Stimulated activated CD4-positive, alpha-beta T cell treated with anti-CD3 and anti-CD28 coated beads, Interleukin-2, amount 100 ng/mL, for 24 hours (primary cell): Measurements from ENCODE around the gene POP4.
"Not testable (repeated sequence)": the region's sequence is repeated elsewhere in the genome, so short reads cannot be mapped to it uniquely, and the experiment has no call there.

Source experiments
- DNase-seq, 2 donors: peaks; one replicate each; pipeline ENCODE4 v3.0.0-alpha.2; 2020

Gene POP4

GRCh38 chr19:29605653-29606419, at the start of gene POP4:
Gene POP4, plus strand, starts transcription at chr19:29606283. Its CDS starts 36 bp downstream, at chr19:29606319.
- DNase-seq = peak; percentile 98 to 99

- not testable (repeated sequence) for DNase-seq
These were observed 47.0 kb upstream of the POP4 start for GRCh38 chr19:29559110-29559509.

GRCh38 chr19:29559743-29560142, 46.3 kb upstream of the POP4 start:
- no peak for DNase-seq

GRCh38 chr19:29560313-29561075, 45.6 kb upstream of the POP4 start:
- DNase-seq = no peak

GRCh38 chr19:29561601-29562000, 44.5 kb upstream of the POP4 start:
- no peak for DNase-seq

GRCh38 chr19:29562299-29563297, 43.5 kb upstream of the POP4 start:
- no peak for DNase-seq

GRCh38 chr19:29563486-29564101, 42.5 kb upstream of the POP4 start:
- DNase-seq = no peak

- DNase-seq = no peak
These were observed 41.5 kb upstream of the POP4 start for GRCh38 chr19:29564574-29565005.

GRCh38 chr19:29565171-29565570, 40.9 kb upstream of the POP4 start:
- no peak for DNase-seq

GRCh38 chr19:29566496-29567054, 39.5 kb upstream of the POP4 start:
- DNase-seq = no peak

- no peak for DNase-seq
These were observed 38.6 kb upstream of the POP4 start for GRCh38 chr19:29567366-29567915.

GRCh38 chr19:29568036-29569025, 37.8 kb upstream of the POP4 start:
- DNase-seq = no peak

- DNase-seq = no peak
These were observed 36.8 kb upstream of the POP4 start for GRCh38 chr19:29569038-29569911.

GRCh38 chr19:29571181-29571580, 34.9 kb upstream of the POP4 start:
- DNase-seq = no peak

- no peak for DNase-seq
These were observed 32.6 kb upstream of the POP4 start for GRCh38 chr19:29573486-29573885.

- DNase-seq = no peak
These were observed 31.6 kb upstream of the POP4 start for GRCh38 chr19:29574510-29574909.

GRCh38 chr19:29576046-29576606, 30.0 kb upstream of the POP4 start:
- DNase-seq = peak in 1 of 2 donors; percentile 21

- DNase-seq = peak; percentile 38 to 42
These were observed 29.1 kb upstream of the POP4 start for GRCh38 chr19:29576761-29577648.
